Measurements from ENCODE around the gene ACVRL1.

The ACVRL1 gene

DNA sequence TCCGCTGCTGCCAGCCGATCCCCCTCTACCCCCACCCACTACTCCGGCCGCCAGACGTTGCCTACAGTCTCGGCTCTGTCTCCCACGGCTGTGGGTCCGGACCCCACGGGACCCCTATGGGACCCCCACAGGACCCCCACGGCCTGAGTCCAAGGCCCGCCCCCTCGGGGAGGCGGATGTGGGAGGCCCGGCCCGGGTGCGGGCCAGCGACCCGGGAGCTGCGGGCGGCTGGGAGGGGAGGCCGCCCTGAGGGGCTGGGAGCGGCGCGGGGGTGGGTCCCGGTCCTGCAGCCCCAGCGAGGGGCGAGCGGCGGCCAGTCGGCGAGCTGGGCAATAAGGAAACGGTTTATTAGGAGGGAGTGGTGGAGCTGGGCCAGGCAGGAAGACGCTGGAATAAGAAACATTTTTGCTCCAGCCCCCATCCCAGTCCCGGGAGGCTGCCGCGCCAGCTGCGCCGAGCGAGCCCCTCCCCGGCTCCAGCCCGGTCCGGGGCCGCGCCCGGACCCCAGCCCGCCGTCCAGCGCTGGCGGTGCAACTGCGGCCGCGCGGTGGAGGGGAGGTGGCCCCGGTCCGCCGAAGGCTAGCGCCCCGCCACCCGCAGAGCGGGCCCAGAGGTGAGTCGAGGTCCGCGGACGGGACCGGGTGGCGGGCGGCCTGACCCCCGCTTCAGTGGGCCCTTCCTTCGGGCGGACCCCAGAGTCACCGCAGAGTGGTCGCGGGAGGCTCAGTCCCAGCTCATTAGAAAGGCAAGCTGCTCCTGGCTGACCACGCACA, at the start of gene ACVRL1:
Gene ACVRL1 (plus strand): TSS at position 422 of the 773 bp plus-strand sequence. CDS start 4,971 bp downstream, outside the sequence.
- no peak for DNase-seq (ENCODE audit: low read depth in 3 of 3)

GRCh38 chr12:51860986-51861385, 46.3 kb upstream of the ACVRL1 start:
- DNase-seq (ENCODE audit: low read depth in 3 of 3): no peak

DNA sequence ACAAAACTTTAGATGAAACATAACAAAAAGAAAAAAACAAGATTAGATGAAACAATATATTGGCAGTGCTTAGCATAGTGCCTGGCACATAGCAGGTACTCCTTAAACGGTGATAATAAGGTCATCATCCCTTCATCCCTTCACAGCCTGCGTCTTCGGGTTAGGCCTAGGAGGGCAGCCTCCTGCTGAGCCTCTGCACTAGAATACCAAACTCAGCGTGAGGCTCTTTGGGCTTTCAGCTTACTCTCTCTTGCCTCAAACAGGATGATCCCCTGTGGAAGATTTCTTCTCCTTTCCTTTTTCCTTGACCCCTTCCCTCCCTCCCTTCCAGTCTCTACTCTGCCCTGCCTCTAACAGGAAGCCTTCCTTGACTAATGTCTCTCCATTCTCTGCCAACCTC, 44.4 kb upstream of the ACVRL1 start:
- no peak for DNase-seq (ENCODE audit: low read depth in 3 of 3)

- no peak for DNase-seq (ENCODE audit: low read depth in 3 of 3)
Measured at GRCh38 chr12:51863363-51863932, 43.9 kb upstream of the ACVRL1 start.

- peak in 1 of 3 experiments; percentile 39 for DNase-seq (ENCODE audit: low read depth in 3 of 3)
Measured at GRCh38 chr12:51863933-51864832, 43.1 kb upstream of the ACVRL1 start.

GRCh38 chr12:51864833-51865670, 42.3 kb upstream of the ACVRL1 start:
- DNase-seq (ENCODE audit: low read depth in 3 of 3): no peak

DNA sequence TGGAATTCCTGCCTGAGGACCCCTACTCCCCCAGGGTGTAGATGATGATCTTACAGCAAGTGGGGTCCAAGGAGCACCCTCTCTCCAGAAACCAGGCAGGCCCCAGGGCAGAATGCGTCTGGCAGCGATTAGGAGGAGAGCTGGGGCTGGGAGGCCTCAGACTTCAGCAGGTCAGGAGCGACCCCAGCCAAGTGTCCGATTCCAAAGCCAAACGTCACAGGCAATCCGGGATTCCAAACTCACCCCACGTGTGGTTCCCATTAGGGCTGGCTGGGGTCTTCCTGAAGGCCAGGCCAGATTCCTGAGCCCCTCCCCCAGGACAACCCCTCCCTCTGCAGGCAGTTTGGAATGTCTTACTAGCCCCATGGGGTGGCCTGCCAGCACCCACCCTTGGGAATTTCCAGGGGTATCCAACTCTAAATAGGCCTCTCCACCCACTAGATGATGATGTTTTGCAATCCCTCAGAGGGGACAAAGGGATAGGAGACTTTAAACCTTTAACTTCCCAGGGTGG, 41.5 kb upstream of the ACVRL1 start:
- no peak for DNase-seq (ENCODE audit: low read depth in 3 of 3)

- DNase-seq (ENCODE audit: low read depth in 3 of 3): no peak
Measured at GRCh38 chr12:51866324-51866723, 41.0 kb upstream of the ACVRL1 start.

DNA sequence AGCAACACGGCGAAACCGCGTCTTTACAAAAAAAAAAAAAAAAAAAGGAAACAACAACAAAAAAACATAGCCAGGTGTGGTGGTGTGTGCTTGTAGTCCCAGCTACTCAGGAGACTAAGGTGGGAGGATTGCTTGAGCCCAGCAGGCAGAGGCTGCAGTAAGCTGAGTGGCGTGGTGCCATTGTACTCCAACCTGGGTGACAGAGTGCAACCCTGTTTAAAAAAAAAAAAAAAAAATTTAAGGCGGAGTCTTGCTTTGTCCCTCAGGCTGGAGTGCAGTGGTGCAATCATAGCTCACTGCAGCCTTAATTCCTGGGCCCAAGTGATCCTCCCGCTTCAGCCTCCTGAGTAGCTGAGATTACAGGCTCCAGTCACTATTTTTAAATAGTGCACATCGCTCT, 40.5 kb upstream of the ACVRL1 start:
- DNase-seq (ENCODE audit: low read depth in 3 of 3): no peak

- no peak for DNase-seq (ENCODE audit: low read depth in 3 of 3)
Measured at GRCh38 chr12:51867371-51867770, 39.9 kb upstream of the ACVRL1 start.

DNA sequence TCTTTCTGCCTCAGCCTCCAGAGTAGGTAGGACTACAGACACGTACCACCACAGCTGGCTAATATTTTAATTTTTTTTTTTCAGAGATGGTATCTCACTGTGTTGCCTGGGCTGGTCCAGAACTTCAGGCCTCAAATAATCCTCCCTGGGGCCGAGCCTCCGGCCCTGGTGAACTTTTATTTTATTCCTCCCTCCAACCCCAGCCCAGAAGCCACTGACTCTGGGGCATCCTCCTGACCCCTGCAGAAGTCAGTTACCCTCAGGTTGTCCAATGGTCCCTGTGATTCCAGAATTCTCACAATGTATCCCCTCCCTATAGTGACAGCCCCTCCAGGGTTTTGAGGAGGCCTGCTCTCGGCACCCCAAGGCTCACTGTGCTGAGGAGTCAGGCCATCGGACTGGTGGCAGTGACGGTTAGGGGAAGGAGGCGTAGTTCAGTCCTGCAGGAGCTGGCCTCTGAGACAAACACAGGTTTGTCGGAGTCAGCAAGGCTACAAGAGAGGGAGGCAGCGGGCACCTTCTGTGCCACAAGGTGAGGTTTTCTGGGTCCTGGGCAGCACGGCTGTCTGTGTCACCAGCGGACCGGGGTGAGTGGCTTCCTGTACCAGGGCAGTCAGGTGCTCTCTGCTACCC, 39.4 kb upstream of the ACVRL1 start:
- no peak for DNase-seq (ENCODE audit: low read depth in 3 of 3)

DNA sequence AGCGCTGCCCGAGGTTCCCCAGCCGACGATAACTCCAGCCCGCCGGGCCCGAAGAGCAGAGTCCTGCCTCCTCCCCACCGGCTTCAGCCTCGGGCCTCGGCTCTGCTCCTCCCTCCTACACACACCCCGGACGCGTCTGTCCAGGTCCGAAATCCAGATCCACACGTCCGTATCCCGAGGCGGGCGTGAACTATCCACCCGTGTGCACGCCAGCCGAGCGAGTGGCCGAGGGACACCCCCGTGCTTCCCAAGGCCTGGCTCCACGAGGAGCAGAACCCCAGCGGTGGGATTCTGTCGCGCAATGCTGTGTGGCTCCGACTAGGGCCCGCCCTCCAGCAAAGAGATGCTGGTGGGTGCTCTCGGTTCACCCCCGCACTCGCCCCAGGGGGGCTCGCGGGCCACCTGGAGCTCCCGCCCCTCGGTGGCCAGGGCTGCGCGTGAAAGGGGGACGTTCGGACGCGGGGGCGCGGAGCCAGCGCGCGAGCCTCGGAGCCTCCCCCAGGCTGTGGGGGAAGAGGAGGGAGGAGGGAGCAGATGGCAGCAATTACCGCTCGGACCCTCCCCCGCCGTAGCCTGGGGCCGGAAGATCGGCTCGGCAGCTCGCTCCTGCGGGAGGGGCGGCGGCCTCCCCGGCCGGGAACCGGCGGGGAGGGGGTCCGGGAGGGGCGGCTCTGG, 38.3 kb upstream of the ACVRL1 start:
- DNase-seq (ENCODE audit: low read depth in 3 of 3): no peak

GRCh38 chr12:51869496-51869865, 37.8 kb upstream of the ACVRL1 start:
- DNase-seq (ENCODE audit: low read depth in 3 of 3): no peak

- DNase-seq (ENCODE audit: low read depth in 3 of 3): no peak
Measured at GRCh38 chr12:51869931-51870330, 37.4 kb upstream of the ACVRL1 start.

DNA sequence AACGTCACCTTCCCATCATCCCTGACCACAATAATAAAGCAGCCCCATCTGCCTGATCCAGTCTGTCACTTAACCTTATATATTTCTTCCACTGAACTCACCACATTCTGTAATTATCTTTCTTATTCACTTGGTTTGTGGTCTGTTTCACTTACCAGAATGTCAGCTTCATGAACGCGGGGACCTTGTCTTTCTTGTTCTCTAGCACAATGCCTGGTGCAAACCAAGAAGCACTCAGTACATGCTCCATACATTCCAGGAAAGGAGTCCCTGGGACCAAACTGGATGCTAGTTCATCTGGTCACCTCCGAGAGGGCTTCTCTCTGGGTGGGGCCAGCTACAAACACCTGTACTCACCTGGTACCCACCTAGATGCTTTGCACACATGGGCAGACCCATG, 36.8 kb upstream of the ACVRL1 start:
- DNase-seq (ENCODE audit: low read depth in 3 of 3): no peak

- no peak for DNase-seq (ENCODE audit: low read depth in 3 of 3)
Measured at GRCh38 chr12:51871126-51871525, 36.2 kb upstream of the ACVRL1 start.

GRCh38 chr12:51871918-51872688, 35.2 kb upstream of the ACVRL1 start:
- no peak for DNase-seq (ENCODE audit: low read depth in 3 of 3)

GRCh38 chr12:51872689-51872981, 34.7 kb upstream of the ACVRL1 start:
- no peak for DNase-seq (ENCODE audit: low read depth in 3 of 3)

DNA sequence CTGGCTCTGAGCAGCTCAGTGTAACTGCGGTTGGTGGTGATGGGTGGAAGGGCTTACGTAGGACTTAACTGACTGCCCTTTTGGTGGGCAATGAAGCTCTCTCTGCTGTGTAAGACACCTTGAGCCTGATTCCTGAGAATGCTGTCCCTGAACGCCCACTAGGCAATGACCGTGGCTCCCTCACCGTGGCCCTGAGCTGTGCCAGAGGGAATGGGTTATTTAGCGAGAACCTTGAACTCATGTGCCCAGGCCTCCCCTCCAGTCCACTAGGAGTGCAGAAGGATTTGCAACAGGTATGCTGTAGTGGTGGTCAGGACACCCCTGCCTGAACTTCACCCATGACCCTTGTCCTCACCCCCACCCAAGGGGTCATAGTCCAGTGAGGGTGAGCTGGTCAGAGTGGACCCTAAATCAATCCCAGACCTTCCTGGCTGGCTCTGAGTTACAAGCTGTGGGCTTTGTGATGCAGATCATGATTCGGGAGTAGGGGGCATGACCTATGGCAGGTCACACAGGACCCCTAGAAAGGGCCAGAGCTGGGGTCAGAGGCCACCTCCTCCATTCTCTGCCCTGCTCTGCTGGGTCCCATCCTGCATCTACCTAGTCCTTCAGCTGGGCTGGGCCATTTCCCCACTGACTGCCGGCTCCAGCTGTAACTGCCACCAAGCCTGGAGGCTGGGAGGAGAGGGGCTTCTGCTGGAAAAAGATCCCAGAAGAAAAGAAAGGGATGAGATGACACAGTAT, 33.9 kb upstream of the ACVRL1 start:
- DNase-seq (ENCODE audit: low read depth in 3 of 3): no peak

Data from stimulated activated CD4-positive, alpha-beta T cell treated with anti-CD3 and anti-CD28 coated beads, TNF-alpha, amount 100 ng/mL, for 24 hours (primary cell).